ENCODE data around the gene C17orf114.
"Not testable (repeated sequence)": the region's sequence is repeated elsewhere in the genome, so short reads cannot be mapped to it uniquely, and the experiment has no call there.

DNA sequence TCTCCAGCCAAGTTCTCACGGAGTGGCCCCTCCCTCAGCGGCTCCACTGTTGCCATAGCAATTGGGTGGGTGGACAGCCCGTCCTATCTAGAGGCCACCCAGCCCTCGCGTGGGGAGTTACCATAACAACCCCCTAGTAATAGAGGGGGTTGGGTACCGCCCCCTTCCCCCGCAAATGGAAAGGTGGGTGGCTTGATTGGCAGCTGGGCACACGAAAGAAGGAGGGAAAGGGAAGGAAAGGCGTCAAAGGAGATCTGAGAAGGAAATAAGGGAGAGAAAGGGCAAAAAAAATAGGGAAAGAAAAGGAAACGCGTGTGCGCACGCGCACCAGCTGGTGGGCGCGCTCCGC is 30.7 kb upstream of the C17orf114 start:
- TF ChIP-seq SIN3A (IDR thresholded peaks at IDR 0.05; ENCODE audit: borderline replicate concordance, insufficient read depth, low read depth, low read length): not testable (repeated sequence)
- TF ChIP-seq, protein P1, sequence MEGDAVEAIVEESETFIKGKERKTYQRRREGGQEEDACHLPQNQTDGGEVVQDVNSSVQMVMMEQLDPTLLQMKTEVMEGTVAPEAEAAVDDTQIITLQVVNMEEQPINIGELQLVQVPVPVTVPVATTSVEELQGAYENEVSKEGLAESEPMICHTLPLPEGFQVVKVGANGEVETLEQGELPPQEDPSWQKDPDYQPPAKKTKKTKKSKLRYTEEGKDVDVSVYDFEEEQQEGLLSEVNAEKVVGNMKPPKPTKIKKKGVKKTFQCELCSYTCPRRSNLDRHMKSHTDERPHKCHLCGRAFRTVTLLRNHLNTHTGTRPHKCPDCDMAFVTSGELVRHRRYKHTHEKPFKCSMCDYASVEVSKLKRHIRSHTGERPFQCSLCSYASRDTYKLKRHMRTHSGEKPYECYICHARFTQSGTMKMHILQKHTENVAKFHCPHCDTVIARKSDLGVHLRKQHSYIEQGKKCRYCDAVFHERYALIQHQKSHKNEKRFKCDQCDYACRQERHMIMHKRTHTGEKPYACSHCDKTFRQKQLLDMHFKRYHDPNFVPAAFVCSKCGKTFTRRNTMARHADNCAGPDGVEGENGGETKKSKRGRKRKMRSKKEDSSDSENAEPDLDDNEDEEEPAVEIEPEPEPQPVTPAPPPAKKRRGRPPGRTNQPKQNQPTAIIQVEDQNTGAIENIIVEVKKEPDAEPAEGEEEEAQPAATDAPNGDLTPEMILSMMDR (IDR thresholded peaks at IDR 0.05): not testable (repeated sequence)
- TF ChIP-seq, protein P2, sequence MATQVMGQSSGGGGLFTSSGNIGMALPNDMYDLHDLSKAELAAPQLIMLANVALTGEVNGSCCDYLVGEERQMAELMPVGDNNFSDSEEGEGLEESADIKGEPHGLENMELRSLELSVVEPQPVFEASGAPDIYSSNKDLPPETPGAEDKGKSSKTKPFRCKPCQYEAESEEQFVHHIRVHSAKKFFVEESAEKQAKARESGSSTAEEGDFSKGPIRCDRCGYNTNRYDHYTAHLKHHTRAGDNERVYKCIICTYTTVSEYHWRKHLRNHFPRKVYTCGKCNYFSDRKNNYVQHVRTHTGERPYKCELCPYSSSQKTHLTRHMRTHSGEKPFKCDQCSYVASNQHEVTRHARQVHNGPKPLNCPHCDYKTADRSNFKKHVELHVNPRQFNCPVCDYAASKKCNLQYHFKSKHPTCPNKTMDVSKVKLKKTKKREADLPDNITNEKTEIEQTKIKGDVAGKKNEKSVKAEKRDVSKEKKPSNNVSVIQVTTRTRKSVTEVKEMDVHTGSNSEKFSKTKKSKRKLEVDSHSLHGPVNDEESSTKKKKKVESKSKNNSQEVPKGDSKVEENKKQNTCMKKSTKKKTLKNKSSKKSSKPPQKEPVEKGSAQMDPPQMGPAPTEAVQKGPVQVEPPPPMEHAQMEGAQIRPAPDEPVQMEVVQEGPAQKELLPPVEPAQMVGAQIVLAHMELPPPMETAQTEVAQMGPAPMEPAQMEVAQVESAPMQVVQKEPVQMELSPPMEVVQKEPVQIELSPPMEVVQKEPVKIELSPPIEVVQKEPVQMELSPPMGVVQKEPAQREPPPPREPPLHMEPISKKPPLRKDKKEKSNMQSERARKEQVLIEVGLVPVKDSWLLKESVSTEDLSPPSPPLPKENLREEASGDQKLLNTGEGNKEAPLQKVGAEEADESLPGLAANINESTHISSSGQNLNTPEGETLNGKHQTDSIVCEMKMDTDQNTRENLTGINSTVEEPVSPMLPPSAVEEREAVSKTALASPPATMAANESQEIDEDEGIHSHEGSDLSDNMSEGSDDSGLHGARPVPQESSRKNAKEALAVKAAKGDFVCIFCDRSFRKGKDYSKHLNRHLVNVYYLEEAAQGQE (IDR thresholded peaks at IDR 0.05; ENCODE audit: insufficient read depth in 1 of 2, low read depth in 2 of 2, low read length in 1 of 2): not testable (repeated sequence)

All from Panc1 (cell line).